IPS-18c (cell line): ENCODE measurements around the gene C3orf18.

Source experiments
- H3K4me3 ChIP-seq: 2 replicates; pipeline ENCODE4 v1.7.0; 2013; ENCODE audit warnings: low read depth, mild to moderate bottlenecking, low read length, moderate library complexity; ENCODE audit not compliant: insufficient read depth
- H3K9me3 ChIP-seq: one replicate; pipeline ENCODE4 v1.6.1; 2013; ENCODE audit warnings: mild to moderate bottlenecking, low read length, moderate library complexity; ENCODE audit not compliant: control insufficient read depth, insufficient read depth

C3orf18 gene

DNA sequence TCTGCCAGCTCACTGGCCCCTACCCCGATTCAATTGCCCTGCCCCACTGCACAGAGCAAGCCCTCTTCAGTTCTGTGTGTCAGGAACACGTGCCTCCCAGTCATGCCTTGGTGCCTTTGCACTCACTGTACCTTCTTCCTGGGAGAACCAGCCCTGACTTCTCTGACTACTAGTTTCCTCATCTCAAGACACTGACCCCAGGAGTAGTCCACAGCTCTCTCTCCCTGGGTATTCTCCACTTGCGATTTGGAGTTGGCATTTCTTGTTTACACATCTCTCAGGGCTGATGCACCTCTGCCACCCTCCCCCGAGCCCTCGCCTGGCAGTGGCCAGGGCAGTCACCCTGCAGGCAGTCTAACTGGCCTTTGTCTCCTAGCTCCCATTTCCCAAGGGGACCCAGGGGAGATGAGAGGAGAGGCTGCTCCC lies 38.4 kb upstream of the C3orf18 start:
- H3K9me3 ChIP-seq = no peaks in the 10 kb centered on the region

DNA sequence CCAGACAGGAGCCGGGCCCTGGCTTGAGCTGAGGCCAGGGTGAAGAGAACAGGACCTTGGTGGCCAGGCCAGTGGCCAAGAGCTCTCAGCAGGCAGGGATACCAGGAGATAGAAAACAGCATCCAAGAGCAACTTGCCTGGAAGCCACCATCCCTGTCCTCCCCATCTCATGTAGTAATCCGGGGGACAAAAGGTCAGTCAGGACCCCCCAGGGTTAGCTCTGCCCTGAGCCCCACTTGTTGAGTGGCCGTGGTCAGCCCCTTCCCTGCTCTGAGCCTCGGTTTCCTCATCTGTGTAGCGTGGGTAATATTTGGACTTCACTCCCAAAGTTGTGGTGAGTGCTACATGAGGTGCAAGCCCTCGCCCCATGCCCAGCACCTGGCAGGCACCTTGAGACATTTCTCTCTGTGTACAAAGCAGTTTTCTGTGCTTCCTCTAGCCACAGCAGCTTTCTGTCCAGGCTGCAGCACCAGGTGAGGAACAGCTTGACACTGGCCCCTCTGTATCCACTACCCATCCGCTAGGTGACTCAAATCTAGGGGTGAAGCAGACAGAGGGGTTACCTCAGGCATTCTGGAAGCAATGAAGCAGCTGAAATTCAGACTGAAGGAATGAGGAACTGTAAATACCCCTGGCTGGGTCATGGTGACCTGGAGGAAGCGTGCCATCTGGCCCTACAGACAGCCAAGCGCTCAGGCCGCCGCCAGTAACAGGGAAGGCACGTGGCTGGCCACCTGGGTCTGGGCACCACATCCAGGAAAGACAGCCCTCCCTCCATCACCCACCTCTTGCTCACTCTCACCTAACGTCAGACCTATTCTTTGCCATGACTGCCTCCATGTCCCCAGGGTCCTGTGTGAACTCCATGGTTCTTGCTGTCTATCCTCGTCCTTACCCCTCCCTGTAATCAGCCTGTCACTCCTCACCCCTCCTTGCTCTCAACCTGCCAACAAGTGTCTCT lies 37.4 kb upstream of the C3orf18 start:
- Histone ChIP-seq H3K9me3 (no peaks in the 10 kb centered on the region), H3K4me3 (no peak overlapping the region)

More for the DNA sequence above, 38.4 kb upstream of the C3orf18 start:
- H3K4me3 ChIP-seq = no peak overlapping the region

DNA sequence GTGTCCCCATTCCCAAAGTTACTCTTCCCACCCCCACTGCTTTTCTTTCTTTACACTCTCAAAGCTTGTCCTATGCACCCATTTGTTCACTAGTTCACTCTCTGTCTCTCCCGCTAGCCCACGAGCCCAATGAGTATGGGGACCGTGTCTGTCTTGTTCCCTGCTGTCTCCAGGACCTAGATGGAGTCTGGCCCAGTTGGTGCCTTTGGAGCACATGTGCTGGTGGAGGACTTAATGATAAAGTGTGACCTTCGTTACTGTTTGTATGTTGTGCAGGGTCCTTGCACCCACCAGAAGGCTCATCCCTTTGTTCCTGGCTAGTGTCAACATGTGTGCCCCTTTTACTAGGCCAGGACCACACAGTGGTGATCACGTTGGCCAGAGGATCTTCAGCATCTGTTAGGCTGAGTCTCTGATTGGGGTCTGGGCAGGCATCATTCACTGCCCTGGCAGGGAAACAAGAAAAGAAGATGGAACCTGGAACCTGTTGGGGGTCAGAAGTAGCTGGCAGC lies 36.6 kb upstream of the C3orf18 start:
- H3K4me3 ChIP-seq = no peak overlapping the region
- H3K9me3 ChIP-seq = no peaks in the 10 kb centered on the region

DNA sequence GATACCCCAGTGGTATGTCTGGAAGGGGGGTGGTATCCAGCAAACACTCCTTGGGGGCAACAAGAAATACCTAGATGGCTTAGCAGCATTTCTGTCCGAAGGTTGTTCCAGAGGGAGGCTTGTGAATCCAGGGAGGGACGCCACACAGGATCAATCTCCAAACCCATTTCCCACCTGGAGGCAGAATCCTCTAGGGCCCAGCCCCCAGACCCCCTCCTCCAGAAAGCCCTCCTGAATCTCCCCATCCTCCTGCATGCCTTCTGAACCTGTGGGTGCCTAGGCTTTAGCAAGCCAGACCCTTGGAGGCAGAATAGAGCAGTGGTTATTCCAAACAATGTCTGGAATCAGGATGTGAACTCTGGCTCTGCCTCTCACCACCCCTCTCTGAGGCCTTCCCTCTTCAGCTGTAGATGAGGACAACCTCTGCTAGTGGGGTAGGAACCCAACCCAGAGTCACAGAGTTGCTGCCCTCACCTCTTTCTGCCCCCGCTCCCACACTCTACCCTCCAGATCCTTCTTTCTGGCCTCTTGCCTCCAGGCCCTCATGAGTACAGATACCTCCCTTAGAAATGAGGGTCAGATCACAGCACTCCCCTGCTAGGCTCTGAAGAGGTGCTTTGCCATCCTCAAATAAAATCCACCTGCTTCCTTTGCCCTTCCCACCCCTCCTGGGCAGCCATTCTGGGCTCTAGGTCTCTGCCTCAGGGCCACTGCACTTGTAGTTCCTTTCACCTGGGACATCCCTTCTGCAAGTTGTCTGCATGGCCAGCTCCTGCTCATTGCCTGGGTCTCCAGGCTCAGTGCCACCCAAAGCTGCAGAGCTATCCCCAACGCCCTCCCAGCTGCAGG lies 35.9 kb upstream of the C3orf18 start:
- Histone ChIP-seq H3K9me3 (no peaks in the 10 kb centered on the region), H3K4me3 (no peak overlapping the region)

DNA sequence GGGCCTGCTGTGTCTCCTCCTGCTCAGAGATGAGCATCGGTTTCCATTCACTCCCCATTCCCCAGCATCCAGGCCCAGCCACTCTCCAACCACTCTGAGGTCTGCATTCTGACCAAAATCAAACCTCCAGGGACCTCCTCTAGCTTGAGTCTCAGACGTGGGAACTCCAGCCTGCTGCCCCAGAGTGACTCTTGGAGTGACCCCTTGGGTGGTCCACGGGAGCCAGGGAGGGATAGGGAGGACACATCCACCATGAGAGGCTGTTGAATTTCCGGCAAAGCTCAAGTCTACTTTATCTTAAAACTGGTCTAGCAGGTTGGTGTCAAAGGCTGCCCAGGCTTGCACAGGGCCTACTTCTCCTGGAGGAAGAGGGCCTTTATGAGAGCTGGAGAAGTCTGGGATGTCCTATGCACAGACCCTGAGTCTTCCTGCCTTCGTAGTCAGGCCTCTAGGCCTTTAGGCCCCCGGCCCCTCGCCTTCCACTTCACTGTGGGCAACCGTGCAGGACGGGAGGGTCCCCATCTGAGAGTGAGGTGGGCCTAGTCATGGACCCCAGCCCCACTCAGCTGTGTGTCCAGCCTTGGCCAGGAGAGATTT lies 35.1 kb upstream of the C3orf18 start:
- Histone ChIP-seq H3K9me3 (no peaks in the 10 kb centered on the region), H3K4me3 (no peak overlapping the region)

DNA sequence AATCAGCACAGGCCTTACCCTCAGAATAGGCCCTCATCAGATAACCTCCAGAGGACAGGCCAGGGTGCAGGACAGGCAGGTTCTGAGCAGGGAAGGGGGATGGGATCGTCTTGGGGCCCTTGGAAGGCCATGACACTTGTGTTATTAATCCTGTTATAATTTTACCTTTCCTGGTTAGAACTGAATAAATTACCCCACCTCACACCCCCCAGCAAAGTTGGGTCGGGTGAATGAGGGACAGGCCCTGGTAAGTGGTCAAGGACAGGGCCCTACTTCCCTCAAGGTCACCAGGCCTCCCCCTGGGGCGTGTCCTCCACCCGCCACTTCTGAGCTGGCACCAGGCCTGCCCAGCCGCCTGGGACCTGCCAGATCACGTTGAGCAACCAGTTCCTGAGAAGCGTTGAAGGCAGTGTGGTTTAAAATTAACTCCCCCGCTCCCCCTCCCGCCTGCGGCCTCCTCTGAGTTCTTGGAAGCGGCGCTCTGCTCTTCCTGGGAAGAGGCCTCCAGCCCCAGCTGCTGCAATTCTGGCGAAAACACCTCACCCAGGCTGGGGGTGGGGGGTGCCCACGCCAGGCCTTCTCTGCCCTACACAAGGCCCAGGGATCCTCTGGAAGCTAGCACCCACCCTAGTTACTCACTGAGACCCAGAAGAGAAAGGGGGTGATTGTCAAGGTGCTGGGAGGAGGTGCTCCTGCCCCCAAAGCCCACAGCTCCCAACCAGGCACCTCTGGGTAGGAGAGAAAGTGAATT lies 33.5 kb upstream of the C3orf18 start:
- H3K4me3 ChIP-seq = no peak overlapping the region
- no peaks in the 10 kb centered on the region for H3K9me3 ChIP-seq

DNA sequence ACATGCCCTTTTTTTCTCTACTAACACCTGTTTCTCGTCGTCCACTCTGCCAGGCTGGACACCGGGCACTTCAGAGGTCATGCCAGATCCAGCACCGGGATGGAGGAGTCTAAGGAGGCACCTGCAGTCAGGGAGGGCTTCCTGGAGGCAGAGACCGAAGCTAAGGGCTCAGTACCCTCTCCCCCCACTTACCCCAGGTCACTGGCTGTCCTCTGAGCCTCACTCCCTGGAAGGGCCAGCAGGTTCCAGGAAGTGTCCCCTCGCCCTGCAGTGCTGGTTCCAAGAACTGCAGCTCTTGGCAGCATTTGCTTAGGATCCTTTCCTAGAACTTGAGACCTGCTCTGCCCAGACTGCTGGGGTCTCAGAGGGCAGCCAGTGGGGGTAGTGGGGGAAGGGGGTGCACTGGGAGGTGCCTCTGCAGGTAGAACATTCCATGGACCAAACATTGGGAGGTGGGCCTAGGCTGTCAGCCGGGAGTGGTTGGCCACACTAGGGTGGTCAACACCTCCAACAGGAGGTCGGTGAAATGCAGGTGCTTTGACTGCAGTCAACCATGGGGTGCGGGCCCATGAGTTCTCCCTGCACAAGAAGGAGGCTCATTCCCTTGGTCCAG lies 32.7 kb upstream of the C3orf18 start:
- Histone ChIP-seq H3K9me3 (no peaks in the 10 kb centered on the region), H3K4me3 (no peak overlapping the region)

DNA sequence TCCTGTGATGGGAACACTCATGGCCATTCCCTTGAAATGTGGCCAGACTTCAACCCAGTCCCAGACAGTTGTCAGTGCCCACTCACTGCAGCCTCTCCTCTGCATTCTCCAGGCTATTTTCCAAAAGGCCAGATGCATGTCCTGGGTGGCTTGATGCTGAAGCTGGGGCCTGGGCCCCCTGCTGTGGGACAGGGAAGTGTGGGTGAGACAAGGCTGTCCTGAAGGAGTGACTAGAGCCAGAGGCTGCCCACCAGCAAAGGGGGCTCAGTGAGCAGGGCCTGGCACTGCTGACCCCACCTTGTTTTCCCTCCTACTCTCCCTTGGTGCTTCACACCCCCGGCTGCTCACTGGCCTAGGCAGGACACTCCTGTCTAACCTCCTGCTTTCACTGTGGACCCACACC lies 32.2 kb upstream of the C3orf18 start:
- Histone ChIP-seq H3K4me3 (no peak overlapping the region), H3K9me3 (no peaks in the 10 kb centered on the region)

DNA sequence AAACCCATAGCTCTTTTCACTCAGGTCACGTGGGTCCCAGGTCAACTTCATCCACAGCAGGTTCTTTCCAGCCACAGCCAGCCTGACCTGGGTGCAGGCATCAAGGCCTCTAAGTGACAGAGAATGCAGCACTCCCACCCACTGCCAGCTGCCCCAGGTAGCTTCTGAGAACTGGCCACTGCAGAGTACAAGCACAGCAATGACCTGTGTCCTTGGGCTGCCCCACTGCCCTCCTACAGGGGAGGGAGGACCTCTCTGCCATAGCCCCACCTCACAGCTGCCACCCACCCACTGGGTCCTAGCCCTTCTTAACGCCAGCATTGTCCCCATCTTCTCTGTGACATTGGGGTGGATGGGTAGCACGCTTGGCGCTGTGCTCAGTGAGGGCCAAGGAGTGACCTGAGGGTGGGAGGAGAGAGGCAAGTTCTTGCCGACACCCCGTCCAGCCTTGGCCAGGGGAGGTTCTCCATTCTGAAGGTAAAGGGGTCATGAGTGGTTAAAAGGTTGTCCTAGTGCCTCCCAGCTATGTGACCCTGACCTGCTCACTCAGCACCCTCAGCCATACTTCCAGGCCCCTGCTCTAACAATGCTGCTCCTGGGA lies 31.7 kb upstream of the C3orf18 start:
- Histone ChIP-seq H3K9me3 (no peaks in the 10 kb centered on the region), H3K4me3 (no peak overlapping the region)

DNA sequence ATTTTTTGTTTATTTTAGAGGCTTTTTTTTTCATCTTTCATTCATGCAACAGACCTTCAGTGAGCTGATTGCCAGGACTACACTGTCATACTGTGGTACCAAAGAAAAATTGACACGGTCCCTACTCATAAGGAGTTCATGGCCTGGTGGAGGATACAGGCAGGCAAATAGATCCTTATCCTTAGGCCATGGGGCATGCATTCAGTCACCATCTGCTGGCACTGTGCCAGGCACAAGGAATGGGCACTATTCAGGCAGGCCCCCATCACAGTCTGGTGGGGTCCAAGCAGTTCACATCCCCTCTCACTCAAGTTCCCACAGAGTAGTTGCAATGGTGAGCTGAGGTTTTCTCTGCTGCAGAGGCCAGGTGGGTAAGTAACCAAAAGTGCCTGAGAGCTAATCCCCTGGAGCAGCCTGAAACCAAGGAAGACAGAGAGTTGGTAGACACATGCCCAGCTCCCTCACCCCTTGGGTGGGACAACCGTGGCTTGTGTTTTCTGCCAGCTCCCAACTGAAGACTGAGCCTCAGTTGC lies 26.8 kb upstream of the C3orf18 start:
- no peak overlapping the region for H3K4me3 ChIP-seq
- H3K9me3 ChIP-seq = no peaks in the 10 kb centered on the region

DNA sequence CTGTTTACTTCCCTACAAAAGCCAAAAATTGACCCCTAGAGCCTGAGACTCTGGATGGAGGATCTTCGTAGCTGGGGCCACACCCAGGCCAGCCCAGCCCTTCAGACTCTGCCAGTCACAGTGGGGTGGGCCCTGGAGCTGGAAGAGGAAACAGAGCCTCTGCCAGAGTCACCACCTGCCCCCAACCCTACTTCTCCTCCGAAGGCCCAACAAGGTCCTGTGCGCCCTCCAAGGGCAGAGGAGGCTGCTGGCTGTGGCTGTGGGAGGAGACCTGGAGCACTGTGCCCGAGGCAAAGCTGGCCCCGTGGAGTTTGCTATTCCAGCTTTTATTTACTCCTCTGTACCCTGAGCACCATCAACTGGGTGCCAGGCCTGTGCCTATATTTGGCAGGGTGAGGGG lies 25.0 kb upstream of the C3orf18 start:
- H3K9me3 ChIP-seq = no peaks in the 10 kb centered on the region
- no peak overlapping the region for H3K4me3 ChIP-seq

DNA sequence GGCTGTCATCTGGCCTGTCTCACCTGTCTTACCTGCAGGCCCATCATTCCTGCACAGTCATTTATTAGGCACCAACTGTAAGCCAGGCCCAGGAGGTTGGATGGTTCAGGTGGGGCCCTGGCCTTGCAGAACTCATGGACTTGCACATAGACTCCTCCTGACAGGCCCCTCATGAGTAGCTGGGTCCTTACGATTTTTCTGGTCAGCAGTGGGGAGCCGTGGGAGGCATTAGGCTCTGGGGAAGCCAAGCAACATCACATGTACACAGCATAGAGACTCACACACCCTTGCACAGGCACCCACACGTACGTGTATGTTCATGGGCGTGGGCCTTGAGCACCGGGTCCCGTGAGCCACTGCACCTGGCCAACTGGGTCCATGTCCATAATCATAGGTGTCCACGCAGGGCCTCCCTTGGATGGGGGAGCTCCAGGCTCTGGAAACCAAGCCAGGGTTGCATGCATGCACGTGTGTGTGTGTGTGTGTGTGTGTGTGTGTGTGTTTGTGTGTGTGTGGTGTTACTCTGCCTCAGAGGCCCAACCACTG lies 23.7 kb upstream of the C3orf18 start:
- Histone ChIP-seq H3K9me3 (no peaks in the 10 kb centered on the region), H3K4me3 (no peak overlapping the region)

DNA sequence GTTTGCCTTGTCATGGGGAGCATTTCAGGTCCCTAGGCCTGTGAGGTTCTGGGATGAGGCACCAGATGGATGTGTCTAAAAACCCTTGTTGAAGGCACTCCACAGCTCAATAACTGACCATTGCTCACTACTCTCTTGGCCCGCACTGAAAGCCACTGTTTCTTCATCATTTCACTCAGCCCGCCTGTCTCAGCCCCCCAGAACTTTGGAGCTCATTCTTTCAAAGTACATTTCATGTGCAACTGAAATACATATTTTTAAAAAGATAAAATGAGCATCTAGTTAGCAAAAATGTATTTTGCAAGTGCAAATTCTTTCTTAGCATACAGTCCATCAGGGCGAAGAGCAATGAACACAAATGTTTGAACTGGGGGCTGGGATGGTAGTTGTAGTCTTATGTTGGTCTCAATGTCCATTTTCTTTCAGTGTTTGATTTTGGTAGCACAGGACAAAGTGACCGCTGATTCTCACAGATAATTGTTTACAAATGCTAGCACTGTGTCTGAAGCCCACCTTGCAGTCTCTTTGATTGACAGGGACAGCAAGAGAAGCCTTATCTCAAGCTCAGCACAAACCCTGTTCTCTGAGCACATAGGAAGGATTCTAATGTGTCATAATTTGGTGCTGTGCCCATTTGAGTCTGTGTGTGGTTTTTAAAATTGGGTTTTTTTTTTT lies 21.3 kb upstream of the C3orf18 start:
- no peak overlapping the region for H3K4me3 ChIP-seq
- no peaks in the 10 kb centered on the region for H3K9me3 ChIP-seq

DNA sequence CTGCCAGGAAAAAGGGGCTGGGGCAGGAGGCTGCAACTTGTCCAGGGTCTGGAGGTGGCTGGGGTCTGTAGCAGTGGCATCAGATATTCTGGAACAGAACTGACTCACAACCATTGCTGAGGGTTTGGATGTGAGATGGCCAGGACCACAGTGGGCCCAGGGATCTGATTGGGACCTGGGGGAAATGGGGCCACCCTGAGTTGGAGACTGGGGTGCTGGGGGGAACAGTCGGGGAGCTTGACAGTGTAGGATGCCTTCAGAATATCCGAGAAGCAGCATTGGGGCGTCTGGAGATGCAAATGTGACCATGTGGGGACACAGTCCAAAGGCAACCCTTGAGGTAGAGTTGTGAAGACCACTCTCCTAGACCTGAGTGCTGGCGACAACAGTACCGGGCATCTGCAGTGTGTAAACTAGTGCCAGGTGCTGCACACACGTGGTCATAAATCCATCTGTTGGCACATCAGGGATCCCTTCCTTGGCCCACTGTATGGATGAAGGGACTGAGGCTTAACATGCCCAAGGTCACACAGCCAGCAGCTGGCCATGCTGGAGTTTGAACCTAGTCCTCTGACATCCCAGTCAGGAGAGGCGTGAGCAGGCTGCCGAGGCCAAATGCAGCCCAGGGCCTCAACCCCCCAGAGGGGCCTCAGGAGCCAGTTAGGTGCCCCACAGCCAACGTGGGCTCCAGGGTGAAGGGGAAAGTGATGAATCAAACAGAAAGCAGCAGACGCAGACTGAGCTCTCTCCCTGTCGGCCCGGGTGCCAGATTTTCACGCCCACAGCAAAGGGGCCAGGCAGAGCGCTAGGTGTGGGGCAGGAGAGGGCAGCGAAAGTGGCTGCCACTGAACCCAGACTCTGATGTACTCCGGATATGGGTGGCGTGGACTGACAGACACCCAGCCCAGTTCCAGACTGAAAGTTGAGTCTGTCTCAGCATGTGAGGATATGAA lies 20.5 kb upstream of the C3orf18 start:
- no peaks in the 10 kb centered on the region for H3K9me3 ChIP-seq
- H3K4me3 ChIP-seq = no peak overlapping the region
